ENCODE measurements around the gene OR6K2.

The OR6K2 gene

GRCh38 chr1:158687037-158687436, 13.4 kb downstream of the OR6K2 start:
- in situ Hi-C loops (cut with MboI; ENCODE audit: low sequenced_read_pairs, unreplicated experiment), result no loop called here
- DNase-seq (ENCODE audit: low spot score), result no peak
- TF ChIP-seq CTCF (IDR thresholded peaks at IDR 0.05; ENCODE audit: borderline replicate concordance, control extremely low read depth, extremely low read depth, insufficient read depth, missing control alignments), result no peak

GRCh38 chr1:158686111-158687009, 14.1 kb downstream of the OR6K2 start, which contains the start of gene SPTA1:
TSS of gene SPTA1 (minus strand) at chr1:158686715. CDS start at chr1:158686517, 198 bp downstream.
- no peak for TF ChIP-seq CTCF (IDR thresholded peaks at IDR 0.05; ENCODE audit: borderline replicate concordance, control extremely low read depth, extremely low read depth, insufficient read depth, missing control alignments)
- in situ Hi-C loops (cut with MboI; ENCODE audit: low sequenced_read_pairs, unreplicated experiment), result no loop called here
- no peak for DNase-seq (ENCODE audit: low spot score)

GRCh38 chr1:158685085-158685484, 15.4 kb downstream of the OR6K2 start:
- DNase-seq (ENCODE audit: low spot score), result no peak
- in situ Hi-C loops (cut with MboI; ENCODE audit: low sequenced_read_pairs, unreplicated experiment), result no loop called here

GRCh38 chr1:158681606-158682005, 18.8 kb downstream of the OR6K2 start:
- DNase-seq (ENCODE audit: low spot score), result no peak
- in situ Hi-C loops (cut with MboI; ENCODE audit: low sequenced_read_pairs, unreplicated experiment), result no loop called here
- TF ChIP-seq CTCF (IDR thresholded peaks at IDR 0.05; ENCODE audit: borderline replicate concordance, control extremely low read depth, extremely low read depth, insufficient read depth, missing control alignments), result no peak

More at GRCh38 chr1:158685085-158685484, 15.4 kb downstream of the OR6K2 start:
- no peak for TF ChIP-seq CTCF (IDR thresholded peaks at IDR 0.05; ENCODE audit: borderline replicate concordance, control extremely low read depth, extremely low read depth, insufficient read depth, missing control alignments)

- in situ Hi-C loops (cut with MboI; ENCODE audit: low sequenced_read_pairs, unreplicated experiment), result no loop called here
- TF ChIP-seq CTCF (IDR thresholded peaks at IDR 0.05; ENCODE audit: borderline replicate concordance, control extremely low read depth, extremely low read depth, insufficient read depth, missing control alignments), result no peak
- DNase-seq (ENCODE audit: low spot score), result no peak
Measured at GRCh38 chr1:158679289-158679688, 21.2 kb downstream of the OR6K2 start.

- no peak for DNase-seq (ENCODE audit: low spot score)
- in situ Hi-C loops (cut with MboI; ENCODE audit: low sequenced_read_pairs, unreplicated experiment), result no loop called here
- TF ChIP-seq CTCF (IDR thresholded peaks at IDR 0.05; ENCODE audit: borderline replicate concordance, control extremely low read depth, extremely low read depth, insufficient read depth, missing control alignments), result no peak
Measured at GRCh38 chr1:158675563-158676323, 24.7 kb downstream of the OR6K2 start.

All from GM13976 (cell line).